PFSK-1 (cell line): ENCODE data around the gene PPP1R18.

Source experiments
- FOXP2 ChIP-seq: optimal IDR thresholded peaks from 2 replicates; pipeline ENCODE3; 2011; ENCODE audit warnings: borderline replicate concordance, control low read depth, inconsistent platforms; ENCODE audit not compliant: insufficient read depth; ENCODE audit errors: extremely low read length, extremely low read depth
- POLR2AphosphoS5 ChIP-seq: IDR thresholded peaks from 2 replicates; pipeline ENCODE4 v1.6.1; 2012; ENCODE audit warnings: low read depth, mild to moderate bottlenecking, control low read depth, low read length, moderate library complexity
- REST ChIP-seq, 2 experiments: IDR thresholded peaks; 2 replicates each; pipeline versions ENCODE4 v1.6.1 to v1.8.0; 2011 to 2012; ENCODE audit warnings: low read depth in 2 of 2, low read length in 2 of 2, control low read depth in 1 of 2, inconsistent platforms in 1 of 2, mild to moderate bottlenecking in 1 of 2, moderate library complexity in 1 of 2; ENCODE audit not compliant: insufficient read depth in 1 of 2
- SIN3A ChIP-seq: IDR thresholded peaks from 2 replicates; pipeline ENCODE4 v1.6.1; 2012; ENCODE audit warnings: mild to moderate bottlenecking, low read length, moderate library complexity, borderline replicate concordance; ENCODE audit not compliant: insufficient read depth
- TAF1 ChIP-seq: IDR thresholded peaks from 2 replicates; pipeline ENCODE4 v1.6.1; 2012; ENCODE audit warnings: low read length, control low read depth, borderline replicate concordance; ENCODE audit not compliant: insufficient read depth

The PPP1R18 gene

GRCh38 chr6:30640481-30640880 is 46.0 kb downstream of the PPP1R18 start:
- TF ChIP-seq SIN3A (no peak), REST (IDR thresholded peaks at IDR 0.05; ENCODE audit: insufficient read depth in 1 of 2, low read depth in 2 of 2, low read length in 2 of 2) (no peak), FOXP2 (no peak), POLR2AphosphoS5 (no peak), TAF1 (no peak)

- TF ChIP-seq TAF1, result no peak
- no peak for TF ChIP-seq REST (IDR thresholded peaks at IDR 0.05; ENCODE audit: insufficient read depth in 1 of 2, low read depth in 2 of 2, low read length in 2 of 2)
- TF ChIP-seq SIN3A, result no peak
- no peak for TF ChIP-seq FOXP2
- no peak for TF ChIP-seq POLR2AphosphoS5
Observed at GRCh38 chr6:30635834-30636233, 50.6 kb downstream of the PPP1R18 start.

DNA sequence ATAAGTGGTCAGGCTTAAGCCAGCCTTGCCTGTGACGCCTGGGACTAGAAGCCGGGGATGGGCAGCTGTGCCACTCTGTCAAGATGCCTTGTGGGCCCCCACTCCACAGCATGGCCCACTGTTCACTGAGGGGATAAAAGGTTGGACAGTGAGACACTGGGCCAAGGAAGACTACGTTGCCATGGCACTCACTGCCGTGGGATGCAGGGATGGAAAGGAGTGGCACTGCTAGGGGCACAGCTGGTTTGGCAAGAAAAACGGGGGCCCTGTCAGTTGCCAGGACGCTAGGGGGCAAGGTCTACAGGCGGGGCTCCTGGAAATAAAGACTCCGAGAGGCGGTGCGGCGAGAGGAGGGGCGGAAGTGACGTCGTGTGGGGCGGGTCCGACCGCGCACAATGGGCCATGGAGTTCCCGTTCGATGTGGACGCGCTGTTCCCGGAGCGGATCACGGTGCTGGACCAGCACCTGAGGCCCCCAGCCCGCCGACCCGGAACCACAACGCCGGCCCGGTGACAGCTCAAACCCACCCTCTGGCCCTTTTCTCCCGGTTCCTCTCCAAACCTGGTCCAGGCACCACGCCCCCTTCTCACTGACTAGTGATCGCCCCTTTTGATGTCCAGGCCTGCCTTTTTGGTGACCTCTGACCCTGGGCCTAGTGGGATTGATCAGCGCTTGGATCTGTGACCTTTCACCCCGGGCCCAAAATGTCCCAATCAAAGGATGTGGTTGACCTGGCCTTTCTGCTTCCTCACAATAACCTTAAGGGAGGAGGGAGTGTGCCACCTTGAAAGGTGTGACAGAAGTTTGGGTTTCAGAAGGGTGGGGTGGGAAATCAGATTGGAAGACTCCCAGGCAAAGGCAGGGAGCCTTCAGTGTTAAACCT is 59.7 kb downstream of the PPP1R18 start, which contains the start of gene ATAT1:
Gene ATAT1, plus strand, starts transcription at position 391 of the 883 bp plus-strand sequence.
- TF ChIP-seq POLR2AphosphoS5 (peak; percentile 85), FOXP2 (no peak), REST (IDR thresholded peaks at IDR 0.05; ENCODE audit: insufficient read depth in 1 of 2, low read depth in 2 of 2, low read length in 2 of 2) (no peak), SIN3A (peak; percentile 44; the same call in 1 of the 2 replicates), TAF1 (no peak)
